Left lung (tissue), 10 donors: ENCODE measurements around the gene SPSB3. TPM values are rescaled to one million over a fixed set of nuclear protein-coding genes. Genes with fewer than 3 reads are reported as not detected.

ENCODE experiments used
- ATAC-seq: fragments of 200-7000 bp; cut with Tn5 transposase; one replicate; pipeline ENCODE4 v1.9.1; 2020; ENCODE audit warnings: moderate library complexity
- DNase-seq, 4 donors: peaks; one replicate each; pipeline ENCODE4 v3.0.0-alpha.2; 2013 to 2020
- H3K27ac ChIP-seq, 2 donors: fragments of 200-600 bp; sonication (generic) in 1 of 2; one replicate each; pipeline versions ENCODE4 v1.5.0 to v1.8.0; 2020 to 2021
- H3K27me3 ChIP-seq, 2 donors: fragments of 200-600 bp; sonication (generic) in 1 of 2; one replicate each; pipeline versions ENCODE4 v1.5.0 to v1.8.0; 2020 to 2021
- H3K36me3 ChIP-seq, 2 donors: fragments of 200-600 bp; sonication (generic) in 1 of 2; one replicate each; pipeline versions ENCODE4 v1.5.0 to v1.8.0; 2020 to 2021
- H3K4me1 ChIP-seq, 2 donors: fragments of 200-600 bp; one replicate each; pipeline ENCODE4 v1.8.0; 2021
- H3K4me3 ChIP-seq, 2 donors: fragments of 200-600 bp; sonication (generic) in 1 of 2; one replicate each; pipeline versions ENCODE4 v1.5.0 to v1.8.0; 2020 to 2021; ENCODE audit warnings: mild to moderate bottlenecking in 1 of 2
- H3K9me3 ChIP-seq, 2 donors: fragments of 200-600 bp; sonication (generic) in 1 of 2; one replicate each; pipeline versions ENCODE4 v1.5.0 to v1.8.0; 2020 to 2021
- CTCF ChIP-seq, 2 donors: fragments of 200-600 bp; sonication (generic) in 1 of 2; IDR thresholded peaks; one replicate each; pipeline versions ENCODE4 v1.5.0 to v1.8.0; 2021; ENCODE audit warnings: antibody characterized with exemption in 2 of 2
- intact Hi-C, 2 donors: fragments of 100-400 bp; cut with DNase I; formaldehyde crosslinking; loops; one replicate each; pipeline versions ENCODE4 v1.11.2 to v1.14.2; 2022
- polyA plus RNA-seq, 6 donors: library from polyadenylated mRNA; unstranded; fragments of 120-200 nt; gene quantifications; one replicate each; pipeline ENCODE4 v1.2.1, GENCODE V29; 2013; ENCODE audit not compliant: insufficient read length in 6 of 6
- total RNA-seq, 2 donors: library from RNA; stranded (reverse); fragmentation: NEBNext Ultra II Directional; extraction: Animal tissue kit (Norgen Biotek cat#: 25700); gene quantifications; one replicate each; pipeline ENCODE4 v1.2.1, GENCODE V29; 2021
- donor health status: DM: no; HTN: yes; CAD: no.
- donor health status: DM: no; HTN: no; CAD: no.

SPSB3 gene
- total and polyA plus RNA-seq, 8 donors = 23.6 to 40.0 (median 33.0) TPM

DNA sequence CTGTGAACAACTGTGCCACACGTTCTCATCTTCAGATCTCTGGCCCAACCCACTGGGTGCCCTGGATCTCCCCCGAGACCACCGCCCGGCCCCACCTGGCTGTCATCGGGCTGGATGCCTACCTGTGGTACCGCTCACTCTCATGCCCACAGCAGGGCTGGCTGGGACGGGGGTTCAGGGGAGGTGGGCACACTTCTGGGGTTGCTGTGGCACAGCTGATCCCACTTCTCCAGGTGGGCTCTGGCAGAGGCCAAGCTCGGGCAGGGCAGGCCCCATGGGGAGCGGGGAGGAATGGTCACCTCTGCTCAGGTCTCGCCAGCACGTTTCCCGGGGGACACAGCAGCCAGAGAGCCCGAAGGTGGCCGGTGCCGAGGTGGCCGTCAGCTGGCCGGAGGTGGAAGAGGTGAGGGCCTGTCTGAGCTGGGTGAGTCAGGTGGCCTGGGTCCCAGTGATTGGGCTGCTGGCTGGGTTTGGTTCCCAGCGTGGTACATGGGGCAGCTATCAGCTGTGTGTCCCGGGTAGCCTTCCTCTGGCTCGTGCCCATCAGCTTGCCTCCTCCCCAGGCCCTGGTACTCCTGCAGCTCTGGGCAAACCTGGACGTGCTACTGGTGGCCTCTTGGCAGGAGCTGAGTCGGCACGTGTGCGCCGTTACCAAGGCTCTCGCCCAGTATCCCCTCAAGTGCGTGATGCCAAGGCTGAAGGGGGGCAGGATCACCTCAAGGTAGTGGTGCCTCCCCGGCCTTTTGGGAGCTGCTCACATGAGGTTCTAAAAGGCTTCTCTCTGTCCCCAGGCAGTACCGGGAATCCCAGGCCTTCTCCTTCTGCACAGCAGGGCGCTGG lies 7.1 kb downstream of the SPSB3 start:
- intact Hi-C loops = no loop called here
- H3K4me3 ChIP-seq = no peak overlapping the region
- no peaks in the 10 kb centered on the region for H3K27me3 ChIP-seq
- no peaks in the 10 kb centered on the region for H3K9me3 ChIP-seq
- TF ChIP-seq CTCF (IDR thresholded peaks at IDR 0.05) = no peak
- ATAC-seq (no peak), DNase-seq (no peak)
- peaks cover 0 to 47% of the 10 kb centered on the region in 2 donors for H3K36me3 ChIP-seq
- peaks cover 21 to 40% of the 10 kb centered on the region in 2 donors for H3K4me1 ChIP-seq
- H3K27ac ChIP-seq = no peak overlapping the region

GRCh38 chr16:1774448-1774780 lies 8.0 kb downstream of the SPSB3 start:
- no peak for TF ChIP-seq CTCF (IDR thresholded peaks at IDR 0.05)
- Histone ChIP-seq H3K36me3 (peaks cover 0 to 42% of the 10 kb centered on the region in 2 donors), H3K4me3 (peak overlapping the region in 1 of 2 donors; percentile 86), H3K27ac (peak overlapping the region in 1 of 2 donors; percentile 93), H3K27me3 (no peaks in the 10 kb centered on the region), H3K9me3 (no peaks in the 10 kb centered on the region), H3K4me1 (peaks cover 24 to 47% of the 10 kb centered on the region in 2 donors)
- intact Hi-C loops = no loop called here
- no peak for ATAC-seq
- DNase-seq = no peak

GRCh38 chr16:1773703-1774447 lies 8.5 kb downstream of the SPSB3 start:
- intact Hi-C loops = no loop called here
- H3K4me3 ChIP-seq = peak overlapping the region; percentile 86 to 93
- H3K27ac ChIP-seq = peak overlapping the region; percentile 89 to 93
- TF ChIP-seq CTCF (IDR thresholded peaks at IDR 0.05) = no peak
- H3K36me3 ChIP-seq = peaks cover 0 to 46% of the 10 kb centered on the region in 2 donors
- no peak for DNase-seq
- peaks cover 24 to 47% of the 10 kb centered on the region in 2 donors for H3K4me1 ChIP-seq
- H3K9me3 ChIP-seq = no peaks in the 10 kb centered on the region
- ATAC-seq = peak; percentile 2
- H3K27me3 ChIP-seq = no peaks in the 10 kb centered on the region

GRCh38 chr16:1772908-1773702 lies 9.3 kb downstream of the SPSB3 start, which contains the start of gene MRPS34:
Gene MRPS34 (minus strand): TSS chr16:1773134. CDS start chr16:1773119, 15 bp downstream.
- TF ChIP-seq CTCF (IDR thresholded peaks at IDR 0.05) = peak; percentile 81 to 89
- Histone ChIP-seq H3K27ac (peak within 1 kb of the TSS; percentile 89 to 93), H3K36me3 (peaks cover 0 to 49% of the 10 kb centered on the region in 2 donors), H3K4me1 (peaks cover 24 to 47% of the 10 kb centered on the region in 2 donors), H3K9me3 (no peaks in the 10 kb centered on the region), H3K4me3 (peak within 1 kb of the TSS; percentile 86 to 93), H3K27me3 (no peaks in the 10 kb centered on the region)
- intact Hi-C loops = no loop called here
- DNase-seq = peak; percentile 81 to 94 (median 86)
- peak; percentile 78 for ATAC-seq
